ENCODE data around the gene ZBTB37.
A peak's percentile ranks its signal among the peaks of the same experiment; 100 is the strongest.
"Not testable (repeated sequence)": the region's sequence is repeated elsewhere in the genome, so short reads cannot be mapped to it uniquely, and the experiment has no call there.

Gene ZBTB37

DNA sequence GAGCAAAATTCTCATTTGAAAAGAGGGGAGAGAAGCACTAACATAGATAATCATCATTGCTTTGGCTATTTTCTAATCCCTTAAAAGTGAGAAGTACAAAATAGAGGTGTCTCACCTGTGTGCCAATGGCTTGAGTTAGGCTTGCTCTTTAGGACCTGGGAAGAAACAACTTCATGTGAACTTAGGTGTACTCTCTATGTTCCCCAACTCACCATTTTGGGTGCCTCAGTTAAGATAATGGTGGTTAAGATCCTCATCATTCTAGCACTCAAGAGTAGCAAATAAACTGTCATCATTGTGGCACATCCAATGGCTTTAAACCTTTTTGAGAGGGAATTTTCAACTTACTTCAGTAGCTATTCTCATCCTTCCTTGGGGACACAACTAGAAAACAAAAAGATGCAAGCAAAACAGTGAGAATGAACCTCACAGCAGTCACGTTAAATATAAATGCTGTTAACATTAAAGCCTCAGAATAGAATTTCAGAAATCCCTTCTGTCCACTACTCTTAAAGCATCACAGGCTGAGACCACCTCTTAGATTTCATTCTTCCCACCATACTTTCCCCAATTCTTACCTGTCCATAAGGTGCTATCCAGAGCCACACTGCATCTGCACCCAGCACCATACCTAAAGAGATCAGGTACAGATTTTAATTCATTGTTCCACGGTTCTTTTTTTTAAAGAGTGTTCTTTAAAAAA, 1.6 kb upstream of the ZBTB37 start:
- DNase-seq = no peak

DNA sequence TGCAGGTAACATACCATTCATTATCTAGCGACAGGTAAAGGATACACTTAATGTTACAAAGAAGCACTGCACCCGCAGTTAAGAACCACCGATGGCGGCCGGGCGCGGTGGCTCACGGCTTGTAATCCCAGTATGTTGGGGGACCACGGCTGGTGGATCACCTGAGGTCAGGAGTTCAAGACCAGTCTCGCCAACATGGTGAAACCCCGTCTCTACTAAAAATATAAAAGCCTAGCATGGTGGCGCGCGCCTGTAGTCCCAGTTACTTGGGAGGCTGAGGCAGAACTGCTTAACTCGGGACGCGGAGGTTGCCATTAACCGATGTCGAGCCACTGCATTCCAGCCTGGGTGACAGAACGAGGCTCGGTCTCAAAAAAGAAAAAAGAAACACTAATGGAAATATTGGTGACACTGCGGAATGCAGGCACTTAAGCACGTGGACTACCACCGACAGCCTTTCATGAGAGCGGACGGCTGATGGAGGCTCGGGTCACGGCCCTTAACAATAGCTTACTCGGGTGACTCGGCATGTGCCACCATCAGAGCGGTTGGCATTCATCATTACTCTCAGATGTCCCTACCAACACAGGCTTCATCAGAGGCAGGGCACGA, 933 bp upstream of the ZBTB37 start:
- no peak for DNase-seq

GRCh38 chr1:173867753-173868265, 371 bp upstream of the ZBTB37 start, which contains the start of gene GAS5:
TSS of gene GAS5 (minus strand) at chr1:173867989.
- peak; percentile 99 for DNase-seq

- DNase-seq = no peak
Observed at GRCh38 chr1:173869021-173869359, 810 bp downstream of the ZBTB37 start.

GRCh38 chr1:173870252-173871075, 2.3 kb downstream of the ZBTB37 start:
- DNase-seq = no peak

DNA sequence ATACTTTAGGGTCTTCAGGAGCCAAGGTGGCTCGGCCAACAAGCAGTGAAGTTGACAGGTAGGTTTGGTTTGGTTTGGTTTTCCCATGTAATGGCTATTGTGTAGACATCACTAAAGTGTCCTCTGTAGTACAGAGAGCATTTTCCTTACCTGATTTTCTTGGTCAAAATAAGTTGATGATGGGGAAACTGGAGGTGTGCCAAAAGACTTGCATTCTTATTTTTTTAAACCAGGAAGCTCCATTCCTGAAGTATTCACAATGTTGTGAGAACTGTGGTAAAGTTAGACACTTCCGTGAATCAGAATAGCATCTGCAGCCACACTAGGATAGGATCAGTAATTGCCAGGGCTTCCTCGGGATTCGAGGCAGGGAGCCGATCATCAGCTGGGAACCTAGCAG, 2.9 kb downstream of the ZBTB37 start:
- no peak for DNase-seq

DNA sequence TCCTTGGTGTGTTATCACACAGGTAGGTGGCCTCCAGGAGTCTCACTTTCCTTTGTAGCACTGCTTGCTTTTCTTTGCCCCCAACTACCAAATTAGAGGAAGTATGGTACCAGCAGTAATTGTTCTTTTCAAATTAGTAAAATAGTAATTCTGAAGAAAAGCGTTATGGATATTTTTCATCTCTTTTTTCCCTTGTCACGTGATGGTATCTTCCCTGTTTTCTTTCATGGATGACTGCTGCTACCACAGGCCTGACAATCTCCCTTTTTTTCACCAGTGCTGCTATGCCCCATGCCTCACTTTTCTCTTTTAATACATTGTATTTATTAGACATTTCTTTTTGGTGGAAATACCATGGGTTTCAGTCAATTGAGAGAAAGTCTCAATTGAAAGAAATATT, 3.3 kb downstream of the ZBTB37 start:
- no peak for DNase-seq

- no peak for DNase-seq
Observed at GRCh38 chr1:173876732-173877131, 8.6 kb downstream of the ZBTB37 start.

DNA sequence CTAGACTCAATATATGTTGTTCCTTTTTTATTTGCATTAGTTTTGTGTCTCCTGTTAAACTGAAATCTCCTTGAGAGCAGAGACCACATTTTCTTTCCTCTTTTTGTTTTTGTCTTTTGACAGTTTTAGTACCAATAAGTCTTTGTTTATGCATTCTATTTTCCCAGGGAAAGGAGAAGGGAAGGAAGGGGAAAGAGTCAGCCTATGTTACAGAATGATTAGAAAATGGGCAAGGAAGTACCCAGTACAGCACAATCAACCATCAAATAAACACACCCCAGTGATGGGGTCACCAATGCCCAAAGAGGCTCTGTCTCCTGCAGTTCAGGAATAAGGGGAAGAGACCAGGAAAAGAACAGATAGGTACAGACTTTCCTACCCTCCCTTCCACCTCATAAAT, 10.1 kb downstream of the ZBTB37 start:
- DNase-seq = no peak

- not testable (repeated sequence) for DNase-seq
Observed at GRCh38 chr1:173881117-173881516, 12.9 kb downstream of the ZBTB37 start.

DNA sequence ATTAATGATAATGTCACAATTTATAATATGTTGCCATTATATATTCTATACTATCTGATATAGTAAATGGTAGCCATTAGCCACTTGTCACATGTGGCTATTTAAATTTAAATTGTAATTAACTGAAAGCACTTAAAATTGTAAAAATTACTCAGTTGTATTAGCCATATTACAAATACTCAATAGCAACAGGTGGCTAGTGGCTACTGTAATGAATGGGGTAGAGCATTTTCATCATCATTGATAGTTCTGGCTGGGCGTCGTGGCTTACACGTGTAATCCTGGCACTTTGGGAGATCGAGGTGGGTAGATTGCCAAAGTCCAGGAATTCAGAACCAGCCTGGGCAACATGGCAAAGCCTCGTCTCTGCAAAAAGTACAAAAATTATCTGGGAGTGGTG, 16.5 kb downstream of the ZBTB37 start:
- DNase-seq = no peak

- DNase-seq = no peak
Observed at GRCh38 chr1:173886746-173887611, 18.8 kb downstream of the ZBTB37 start.

- no peak for DNase-seq
Observed at GRCh38 chr1:173887627-173888026, 19.4 kb downstream of the ZBTB37 start.

- no peak for DNase-seq
Observed at GRCh38 chr1:173888749-173889148, 20.6 kb downstream of the ZBTB37 start.

DNA sequence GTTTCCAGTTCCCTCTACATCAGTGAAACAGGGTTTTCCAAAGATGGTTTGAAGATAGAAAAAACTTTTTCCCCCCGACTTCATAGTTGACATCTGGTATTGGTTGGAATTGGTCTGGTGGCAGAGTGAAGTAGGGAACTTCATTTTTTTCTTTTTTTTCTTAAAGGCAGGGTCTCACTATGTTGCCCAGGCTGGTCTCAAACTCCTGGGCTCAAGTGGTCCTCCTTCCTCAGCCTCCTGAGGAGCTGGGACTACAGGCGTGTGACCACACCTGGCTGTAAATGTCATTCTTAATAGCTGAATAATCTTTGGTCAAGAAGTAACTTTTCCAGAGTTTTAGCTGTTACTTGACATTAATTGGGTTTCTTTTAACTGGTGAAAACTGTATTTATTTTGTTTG, 21.7 kb downstream of the ZBTB37 start:
- no peak for DNase-seq

DNA sequence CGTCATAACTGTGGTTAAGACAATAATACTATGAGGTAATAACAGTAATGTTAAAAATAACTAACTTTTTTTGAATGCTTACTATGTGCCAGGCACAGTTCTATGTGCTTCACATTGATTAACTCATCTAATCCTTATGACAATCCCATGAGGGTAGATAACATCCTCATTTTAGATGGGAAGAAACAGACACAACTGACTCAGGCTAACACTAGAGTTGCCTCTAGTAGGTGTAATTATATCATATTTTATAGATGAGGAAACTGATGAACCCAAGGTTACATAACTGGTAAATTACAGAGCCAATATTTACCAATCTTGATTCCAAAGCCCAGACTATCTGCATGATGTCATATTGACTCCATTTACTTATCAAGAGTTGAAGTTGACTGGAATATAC, 25.4 kb downstream of the ZBTB37 start:
- DNase-seq = no peak

GRCh38 chr1:173894189-173894588, 26.0 kb downstream of the ZBTB37 start:
- DNase-seq = no peak

DNA sequence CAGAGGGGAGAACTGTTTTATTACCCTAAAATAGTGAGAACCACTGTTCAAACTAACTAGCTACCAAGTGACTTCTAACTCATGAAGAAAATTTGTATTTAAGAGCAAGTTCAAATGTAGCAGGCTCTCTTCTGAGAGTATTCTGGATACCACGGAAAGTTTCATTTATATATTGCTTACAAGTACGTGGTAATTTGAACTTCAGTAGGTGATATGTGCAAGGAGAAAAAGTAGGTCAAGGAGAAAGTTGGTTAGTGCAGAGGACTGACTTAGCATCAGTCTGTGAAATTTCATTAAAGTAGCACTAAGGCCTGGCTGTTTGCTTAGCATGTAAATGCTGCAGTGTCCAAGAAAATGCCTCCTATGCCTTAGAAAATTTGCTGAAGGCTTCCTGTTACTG, 32.2 kb downstream of the ZBTB37 start:
- no peak for DNase-seq

- DNase-seq = peak; percentile 1
Observed at GRCh38 chr1:173900992-173901391, 32.8 kb downstream of the ZBTB37 start.

- peak; percentile 3 for DNase-seq
Observed at GRCh38 chr1:173903827-173904531, 35.8 kb downstream of the ZBTB37 start.

- DNase-seq = no peak
Observed at GRCh38 chr1:173913111-173913510, 44.9 kb downstream of the ZBTB37 start.

GRCh38 chr1:173914366-173914871, 46.2 kb downstream of the ZBTB37 start:
- peak; percentile 1 for DNase-seq

Data from NCI-H2171 treated with DMSO at 0.1 percent for 48 hours (cell line).